ENCODE data around the gene FOXO1. TPM values are rescaled to one million over a fixed set of nuclear protein-coding genes. Genes with fewer than 3 reads are reported as not detected.

FOXO1 gene
- total and polyA plus RNA-seq, 7 donors: 9.0 to 36.8 (median 30.9) TPM

DNA sequence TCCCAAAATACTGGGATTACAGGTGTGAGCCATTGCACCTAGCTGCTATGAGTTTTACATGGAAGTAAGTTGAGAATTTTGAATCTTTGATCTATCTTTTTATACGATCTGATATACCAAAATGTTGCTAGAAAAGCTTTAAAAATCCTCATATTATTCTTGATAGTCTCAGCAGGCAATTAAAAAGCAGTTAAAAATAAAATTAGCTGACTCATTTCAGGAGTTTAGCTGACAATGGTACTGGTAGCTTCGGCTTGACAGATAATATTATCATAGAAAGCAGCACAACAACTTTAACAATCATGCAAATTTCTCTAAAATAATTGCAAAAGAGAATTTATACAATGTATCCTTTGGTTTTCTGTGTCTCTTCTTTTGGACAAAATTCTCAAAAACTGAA, 9.6 kb upstream of the FOXO1 start:
- TF ChIP-seq CTCF (IDR thresholded peaks at IDR 0.05) (no peak), EP300 (IDR thresholded peaks at IDR 0.05) (no peak), POLR2AphosphoS5 (IDR thresholded peaks at IDR 0.05) (no peak), POLR2A (IDR thresholded peaks at IDR 0.05) (no peak)
- no peaks in the 10 kb centered on the region for H3K9me3 ChIP-seq
- H3K4me3 ChIP-seq: no peak overlapping the region
- H3K36me3 ChIP-seq: no peaks in the 10 kb centered on the region
- intact Hi-C loops (cut with DNase I): no loop called here
- DNase-seq: no peak
- WGBS, 2 donors: 64 to 72% methylated on average over 2 of the region's 2 CpGs
- H3K27ac ChIP-seq: no peak overlapping the region
- no peaks in the 10 kb centered on the region for H3K27me3 ChIP-seq
- H3K4me1 ChIP-seq: no peaks in the 10 kb centered on the region

GRCh38 chr13:40673414-40673813, 7.0 kb upstream of the FOXO1 start:
- no peak overlapping the region for H3K27ac ChIP-seq
- intact Hi-C loops (cut with DNase I): no loop called here
- no peaks in the 10 kb centered on the region for H3K9me3 ChIP-seq
- no peaks in the 10 kb centered on the region for H3K36me3 ChIP-seq
- TF ChIP-seq POLR2A (IDR thresholded peaks at IDR 0.05): no peak
- H3K27me3 ChIP-seq: no peaks in the 10 kb centered on the region
- no peak for DNase-seq
- no peaks in the 10 kb centered on the region for H3K4me1 ChIP-seq
- no peak overlapping the region for H3K4me3 ChIP-seq

- intact Hi-C loops (cut with DNase I): no loop called here
- WGBS, 2 donors: 52 to 64% methylated on average over 4 of the region's 4 CpGs
- TF ChIP-seq EP300 (IDR thresholded peaks at IDR 0.05): no peak
- TF ChIP-seq CTCF (IDR thresholded peaks at IDR 0.05): no peak
- TF ChIP-seq POLR2A (IDR thresholded peaks at IDR 0.05): no peak
- no peak for TF ChIP-seq POLR2AphosphoS5 (IDR thresholded peaks at IDR 0.05)
Observed at GRCh38 chr13:40672765-40673397, 6.4 kb upstream of the FOXO1 start.

GRCh38 chr13:40671956-40672764, 5.7 kb upstream of the FOXO1 start:
- Histone ChIP-seq H3K27ac (no peak overlapping the region), H3K4me3 (no peak overlapping the region), H3K27me3 (no peaks in the 10 kb centered on the region), H3K9me3 (no peaks in the 10 kb centered on the region), H3K4me1 (peaks cover 0 to 9% (median 3%) of the 10 kb centered on the region in 4 donors), H3K36me3 (no peaks in the 10 kb centered on the region)
- intact Hi-C loops (cut with DNase I): no loop called here
- WGBS, 2 donors: 46 to 64% methylated on average over 1 of the region's 1 CpG
- TF ChIP-seq EP300 (IDR thresholded peaks at IDR 0.05): no peak
- no peak for TF ChIP-seq CTCF (IDR thresholded peaks at IDR 0.05)
- TF ChIP-seq POLR2AphosphoS5 (IDR thresholded peaks at IDR 0.05): no peak
- no peak for TF ChIP-seq POLR2A (IDR thresholded peaks at IDR 0.05)
- no peak for DNase-seq

More at GRCh38 chr13:40672765-40673397, 6.4 kb upstream of the FOXO1 start:
- no peak for DNase-seq
- H3K27me3 ChIP-seq: no peaks in the 10 kb centered on the region
- H3K36me3 ChIP-seq: no peaks in the 10 kb centered on the region
- peaks cover 0 to 3% (median 1%) of the 10 kb centered on the region in 4 donors for H3K4me1 ChIP-seq
- no peak overlapping the region for H3K27ac ChIP-seq
- no peaks in the 10 kb centered on the region for H3K9me3 ChIP-seq
- no peak overlapping the region for H3K4me3 ChIP-seq

GRCh38 chr13:40670307-40670706, 3.9 kb upstream of the FOXO1 start:
- Histone ChIP-seq H3K4me1 (peaks cover 0 to 9% (median 3%) of the 10 kb centered on the region in 4 donors), H3K27me3 (no peaks in the 10 kb centered on the region), H3K4me3 (no peak overlapping the region), H3K27ac (no peak overlapping the region), H3K9me3 (no peaks in the 10 kb centered on the region), H3K36me3 (no peaks in the 10 kb centered on the region)
- no peak for DNase-seq
- 88 to 89% methylated on average over 2 of the region's 2 CpGs for WGBS, 2 donors
- intact Hi-C loops (cut with DNase I): no loop called here
- TF ChIP-seq POLR2AphosphoS5 (IDR thresholded peaks at IDR 0.05) (no peak), POLR2A (IDR thresholded peaks at IDR 0.05) (no peak), CTCF (IDR thresholded peaks at IDR 0.05) (no peak), EP300 (IDR thresholded peaks at IDR 0.05) (no peak)

All from sigmoid colon (tissue), 7 donors.